Raji (cell line): ENCODE data around the gene GPA33.

Experiments
- POLR2A ChIP-seq: IDR thresholded peaks from 2 replicates; pipeline ENCODE4 v1.6.1; 2011; ENCODE audit warnings: low read depth, low read length, control low read depth; ENCODE audit not compliant: insufficient read depth

GPA33 gene

DNA sequence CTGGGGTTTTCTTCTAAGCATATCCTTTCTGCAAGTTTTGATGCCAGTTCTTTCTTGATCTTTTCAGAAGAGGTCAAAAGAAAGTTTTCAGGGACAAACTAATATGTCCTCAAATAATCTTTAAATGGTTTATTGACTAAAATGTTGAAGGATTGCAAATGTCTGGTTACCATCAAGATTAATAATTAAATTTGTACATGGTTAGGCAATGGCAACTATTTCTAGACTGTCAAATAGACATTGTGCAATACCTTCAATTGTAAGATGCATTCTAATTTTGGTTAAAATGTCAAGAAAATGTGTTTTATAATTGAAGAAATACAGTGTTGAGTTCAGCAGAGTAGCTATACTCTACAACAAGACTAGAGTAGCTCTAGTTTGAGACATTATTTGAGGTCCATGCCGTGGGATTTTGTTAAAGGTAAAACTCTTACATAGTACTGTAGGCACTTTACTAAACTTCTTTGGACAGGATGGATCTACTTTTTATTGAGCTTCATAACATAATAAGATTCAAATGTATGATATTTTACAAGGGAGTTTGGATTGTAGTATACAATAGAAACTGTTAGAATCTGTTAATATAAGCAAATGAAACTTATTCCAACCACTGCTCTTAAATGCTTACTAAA, 78.5 kb downstream of the GPA33 start:
- no peak for TF ChIP-seq POLR2A

DNA sequence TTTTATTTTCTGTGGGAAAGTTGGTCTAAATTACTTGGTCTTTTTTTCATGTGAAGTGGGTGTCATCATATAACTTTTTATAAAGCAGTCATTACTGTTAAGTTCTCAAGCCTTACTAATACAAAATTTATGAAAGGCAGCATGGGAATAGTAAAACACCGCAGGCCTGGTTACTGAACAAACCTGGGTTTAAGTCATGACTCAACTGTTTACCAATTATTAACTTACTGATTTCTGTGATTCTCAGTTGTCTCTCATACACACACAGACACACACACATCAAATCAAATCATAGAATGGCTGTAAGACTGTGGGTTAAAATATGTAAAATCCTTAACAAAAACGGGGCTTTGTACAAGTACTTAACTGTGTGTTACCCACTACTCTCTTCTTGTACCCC, 86.5 kb downstream of the GPA33 start:
- TF ChIP-seq POLR2A: no peak
